RPMI7951 (cell line): Measurements from ENCODE around the gene ZNF835. TPM values are rescaled to one million over a fixed set of nuclear protein-coding genes. Genes with fewer than 3 reads are reported as not detected.
"Not testable (repeated sequence)": the region's sequence is repeated elsewhere in the genome, so short reads cannot be mapped to it uniquely, and the experiment has no call there.

ENCODE experiments used
- DNase-seq: peaks from one replicate; pipeline ENCODE4 v3.0.0-alpha.2; 2012; ENCODE audit warnings: low read depth
- total RNA-seq: library from RNA; depleted of rRNA; stranded (reverse); fragments of >200 nt; shearing (Covaris generic); gene quantifications from 2 replicates; pipeline ENCODE4 v1.2.3, GENCODE V29; 2014; rRNA removed

Gene ZNF835
- 0.24 TPM in 1 of 2 replicates, not detected in the other for total RNA-seq

DNA sequence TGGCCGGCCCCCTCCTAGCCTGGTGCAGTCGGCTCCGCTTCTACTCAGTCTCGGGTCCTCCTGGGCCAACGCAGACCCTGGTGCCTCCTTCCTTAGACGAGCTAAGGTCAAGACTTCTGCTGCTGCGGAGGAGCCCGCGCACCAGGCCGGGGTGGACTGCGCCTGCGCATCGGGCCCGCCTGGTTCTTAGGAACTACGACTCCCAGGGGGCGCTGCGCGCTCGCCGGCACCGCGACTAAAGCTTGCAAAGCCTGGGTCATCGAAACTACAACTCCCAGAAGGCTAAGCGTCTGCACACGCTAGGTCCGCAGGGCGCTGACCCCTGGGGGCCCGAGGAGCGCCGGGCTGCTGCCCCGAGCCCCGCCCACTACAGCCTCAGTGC, at the start of gene ZNF835:
ZNF835 (minus strand) TSS at position 145 of the 382 bp plus-strand sequence. CDS start 6,559 bp downstream, outside the sequence.
- peak; percentile 44 for DNase-seq

- DNase-seq = peak; percentile 53
Measured at GRCh38 chr19:56720281-56720680, 48.7 kb upstream of the ZNF835 start.

DNA sequence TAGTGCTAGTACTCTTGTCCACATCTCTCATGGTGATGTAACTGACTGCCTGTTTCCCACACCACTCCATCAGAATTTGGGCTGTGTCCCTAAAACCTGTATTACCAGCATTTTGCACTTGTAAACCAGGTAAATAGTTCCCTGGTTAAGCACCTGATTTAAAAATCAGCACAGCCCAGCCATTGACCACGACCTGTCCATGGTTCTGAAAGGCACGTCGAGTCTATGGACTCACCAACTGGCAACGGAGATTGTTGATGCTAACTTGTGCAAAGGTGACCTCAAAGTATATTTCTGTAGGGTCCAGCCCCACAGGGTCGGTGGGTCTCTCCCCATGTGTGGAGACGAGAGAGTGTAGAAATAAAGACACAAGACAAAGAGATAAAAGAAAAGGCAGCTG, 46.7 kb upstream of the ZNF835 start:
- no peak for DNase-seq

DNA sequence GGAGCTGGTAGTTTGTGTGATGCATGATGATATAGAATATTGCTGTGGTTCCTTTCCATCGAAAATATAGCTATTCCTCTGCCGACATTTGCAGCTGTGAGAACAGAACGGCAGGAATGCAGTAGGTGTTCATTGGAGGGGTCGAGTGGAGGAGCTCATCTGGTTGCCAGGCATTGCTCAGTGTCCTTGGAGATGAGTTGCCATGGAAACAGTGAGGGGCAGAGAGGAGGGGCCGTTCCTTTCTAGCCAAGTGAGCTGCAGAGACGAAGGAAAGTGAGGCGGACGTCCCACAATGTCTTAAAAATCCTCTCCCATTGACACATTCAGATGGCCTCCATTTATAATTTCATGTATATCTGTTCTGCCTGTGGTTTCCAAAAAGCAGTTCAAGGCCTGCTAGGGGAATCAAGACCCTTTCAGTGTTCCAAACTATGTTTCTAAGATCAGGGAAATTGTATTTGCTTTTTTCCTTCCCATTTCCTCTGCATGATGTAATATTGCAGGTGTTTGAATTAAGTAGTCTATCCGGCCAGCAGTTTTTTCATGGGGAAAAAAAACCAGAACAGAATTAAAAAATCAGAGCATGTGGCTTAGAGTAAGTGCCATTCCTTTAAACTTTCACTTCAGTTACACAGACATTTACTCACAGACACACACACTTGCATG, 41.2 kb upstream of the ZNF835 start:
- no peak for DNase-seq

DNA sequence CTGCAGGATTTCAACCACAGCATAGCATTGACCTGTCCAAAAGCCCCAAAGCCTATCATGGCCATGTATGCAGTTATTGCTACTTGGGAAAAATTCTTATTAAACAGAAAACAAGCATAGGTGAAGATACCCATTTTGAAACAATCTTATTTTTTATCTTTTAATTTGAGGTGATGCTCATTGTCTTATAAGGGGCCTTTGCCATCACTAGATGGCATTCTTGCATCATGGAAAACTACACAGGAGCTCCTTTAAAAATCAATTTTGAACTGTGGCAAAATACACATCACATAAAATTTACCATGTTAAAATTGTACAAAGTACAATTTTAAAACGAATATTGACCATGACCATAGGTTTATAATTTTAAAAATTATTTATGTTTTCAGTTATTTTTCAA, 38.9 kb upstream of the ZNF835 start:
- DNase-seq = no peak

DNA sequence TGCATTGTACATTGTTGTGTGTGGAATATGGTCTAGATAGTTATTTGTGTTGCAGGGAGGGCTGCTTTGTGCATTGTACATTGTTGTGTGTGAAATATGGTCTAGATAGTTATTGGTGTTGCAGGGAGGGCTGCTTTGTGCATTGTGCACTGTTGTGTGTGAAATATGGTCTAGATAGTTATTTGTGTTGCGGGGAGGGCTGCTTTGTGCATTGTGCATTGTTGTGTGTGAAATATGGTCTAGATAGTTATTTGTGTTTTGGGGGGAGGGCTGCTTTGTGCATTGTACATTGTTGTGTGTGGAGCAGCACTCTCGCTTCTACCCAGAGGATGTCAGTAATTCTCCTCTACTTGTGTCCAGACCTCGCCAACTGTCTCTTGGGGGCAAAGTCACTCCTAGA, 36.3 kb upstream of the ZNF835 start:
- DNase-seq = no peak

GRCh38 chr19:56705939-56706338, 34.4 kb upstream of the ZNF835 start:
- DNase-seq = no peak

DNA sequence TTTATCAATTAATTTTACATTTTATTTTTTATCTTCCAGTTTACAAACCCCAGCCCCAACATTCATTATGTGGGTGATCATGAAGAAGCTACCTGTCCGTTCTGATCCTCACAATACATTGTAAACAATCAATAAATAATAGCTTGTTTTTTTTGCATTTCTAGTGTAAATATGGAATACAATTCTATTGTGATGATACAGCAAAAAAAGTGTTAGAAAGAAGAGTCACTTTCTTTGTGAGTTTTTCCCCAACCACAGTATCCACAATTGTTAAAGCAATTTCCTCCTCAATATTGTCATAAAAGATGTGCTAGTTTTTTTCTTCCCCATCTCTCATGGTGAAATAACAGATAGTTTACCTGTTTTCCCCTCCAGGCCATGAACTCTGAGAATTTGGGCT, 30.3 kb upstream of the ZNF835 start:
- DNase-seq = no peak

GRCh38 chr19:56699552-56699951, 28.0 kb upstream of the ZNF835 start:
- DNase-seq = no peak

GRCh38 chr19:56692206-56692895, 20.8 kb upstream of the ZNF835 start:
- peak; percentile 56 for DNase-seq

DNA sequence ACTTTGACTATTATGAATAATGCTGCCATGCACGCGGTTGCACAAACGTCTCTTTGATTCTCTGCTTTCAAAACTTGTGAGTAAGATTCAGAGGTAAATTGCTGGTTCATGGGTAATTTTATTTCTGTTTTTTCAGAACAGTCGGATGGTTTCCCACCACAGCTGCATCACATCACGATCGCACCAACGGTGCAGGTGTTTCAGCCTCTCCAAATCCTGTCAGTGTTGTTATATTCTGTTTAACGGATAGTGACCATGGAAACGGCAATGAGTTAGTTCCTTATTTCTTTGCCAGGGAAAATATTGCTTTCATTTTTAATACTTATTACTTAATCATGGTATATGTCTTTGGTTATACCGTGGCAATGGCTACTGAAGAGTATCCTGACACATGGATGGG, 19.1 kb upstream of the ZNF835 start:
- DNase-seq = no peak

GRCh38 chr19:56689198-56689597, 17.6 kb upstream of the ZNF835 start:
- DNase-seq = no peak

DNA sequence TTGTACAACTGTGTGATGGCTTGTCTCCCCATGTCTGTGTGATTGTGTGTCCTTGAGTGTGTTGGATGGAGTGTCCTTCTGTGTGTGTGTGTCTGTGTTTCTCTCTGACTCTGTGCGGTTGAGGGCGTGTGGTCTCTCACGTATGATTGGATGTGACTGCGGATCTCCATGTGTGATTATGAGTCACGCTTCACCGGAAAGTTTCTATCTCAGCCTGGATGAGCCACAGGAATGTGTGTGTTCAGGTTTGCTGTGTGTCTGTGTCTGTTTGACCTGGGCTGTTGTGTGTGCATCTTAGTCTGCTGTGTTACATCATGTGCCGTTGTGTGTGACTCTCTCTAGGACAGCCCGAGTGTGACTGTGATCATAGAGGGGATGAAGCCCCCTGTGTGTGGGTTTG, 15.5 kb upstream of the ZNF835 start:
- DNase-seq = peak; percentile 84

DNA sequence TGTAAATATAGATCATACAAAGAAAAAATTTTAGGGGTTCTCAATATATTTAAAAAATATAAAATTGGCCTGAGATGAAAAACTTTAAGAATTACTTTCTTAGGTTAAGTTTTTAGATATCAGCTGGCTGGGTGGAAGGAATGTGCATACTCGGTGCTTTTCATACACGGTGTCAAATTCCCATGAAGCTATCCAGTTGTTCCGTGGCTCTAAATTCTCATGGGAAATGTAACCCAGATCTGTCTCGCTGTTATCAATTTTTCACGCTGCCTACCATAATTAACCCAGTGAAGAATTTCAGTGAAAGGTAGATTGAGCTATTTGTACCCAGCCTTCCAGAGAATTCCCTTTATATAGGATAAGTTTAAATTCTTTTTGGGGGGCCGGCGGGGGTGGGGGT, 11.6 kb upstream of the ZNF835 start:
- no peak for DNase-seq

- DNase-seq = no peak
Measured at GRCh38 chr19:56681702-56682101, 10.1 kb upstream of the ZNF835 start.

DNA sequence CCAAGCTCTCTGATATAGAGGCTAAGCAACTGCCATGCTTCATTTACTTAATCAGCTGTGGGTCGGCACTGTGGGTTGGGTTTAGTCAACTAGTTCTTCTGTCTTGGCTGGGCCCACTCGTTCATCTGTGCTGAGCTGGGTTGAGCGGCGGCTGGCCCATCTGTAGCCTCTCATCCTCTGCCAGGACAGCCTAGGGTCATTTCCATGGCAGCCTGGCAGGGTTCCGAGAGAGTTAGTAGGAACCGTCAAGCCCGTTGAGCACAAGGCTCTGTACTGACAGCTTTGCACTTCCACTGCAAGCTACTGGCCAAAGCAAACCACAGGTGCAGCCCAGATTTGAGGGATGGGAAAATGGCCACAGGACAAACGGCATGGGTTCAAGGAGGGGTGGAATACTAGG, 6.6 kb upstream of the ZNF835 start:
- peak; percentile 25 for DNase-seq

GRCh38 chr19:56672610-56673009, 1.1 kb upstream of the ZNF835 start:
- not testable (repeated sequence) for DNase-seq

DNA sequence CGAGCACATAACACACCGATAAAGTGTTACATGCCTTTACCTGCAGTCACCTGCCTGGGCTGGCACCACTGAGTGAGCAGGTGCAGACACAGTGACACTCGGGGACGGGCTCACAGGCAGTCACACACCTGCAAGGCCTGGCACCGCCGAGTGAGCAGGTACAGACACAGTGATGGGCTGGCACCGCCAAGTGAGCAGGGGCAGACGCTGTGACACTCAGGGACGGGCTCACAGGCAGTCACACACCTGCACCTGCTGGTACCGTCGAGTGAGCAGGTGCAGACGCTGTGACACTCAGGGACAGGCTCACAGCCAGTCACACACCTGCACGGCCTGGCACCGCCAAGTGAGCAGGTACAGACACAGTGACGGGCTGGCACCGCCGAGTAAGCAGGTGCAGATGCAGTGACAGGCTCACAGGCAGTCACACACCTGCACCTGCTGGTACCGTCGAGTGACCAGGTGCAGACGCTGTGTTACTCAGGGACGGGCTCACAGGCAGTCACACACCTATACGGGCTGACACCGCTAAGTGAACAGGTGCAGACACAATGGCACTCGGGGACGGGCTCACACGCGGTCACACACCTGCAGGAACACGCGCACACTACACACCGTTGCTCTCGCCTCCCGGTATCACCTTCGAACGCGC, 470 bp downstream of the ZNF835 start:
- DNase-seq = no peak

GRCh38 chr19:56670401-56670960, 1.1 kb downstream of the ZNF835 start:
- no peak for DNase-seq

GRCh38 chr19:56668676-56669075, 2.9 kb downstream of the ZNF835 start:
- DNase-seq = no peak

GRCh38 chr19:56667311-56667870, 4.2 kb downstream of the ZNF835 start:
- no peak for DNase-seq

GRCh38 chr19:56664511-56664910, 7.0 kb downstream of the ZNF835 start:
- no peak for DNase-seq
